Esophagus muscularis mucosa (tissue), 3 donors: ENCODE measurements around the gene SRD5A1.

ENCODE experiments used
- POLR2A ChIP-seq: fragments of 450-650 bp; IDR thresholded peaks from one replicate; pipeline ENCODE4 v1.6.1; 2017; ENCODE audit warnings: antibody characterized with exemption, moderate library complexity, mild to moderate bottlenecking, low read depth
- TF ChIP-seq, protein P1 (sequence below), 3 experiments: fragments of 200-600 bp in 2 of 3; fragments of 450-650 bp in 1 of 3; sonication (generic) in 2 of 3; IDR thresholded peaks; one replicate each; pipeline ENCODE4 v1.5.1; 2017 to 2019; ENCODE audit warnings: antibody characterized with exemption in 3 of 3, mild to moderate bottlenecking in 2 of 3, moderate library complexity in 1 of 3

DNA sequence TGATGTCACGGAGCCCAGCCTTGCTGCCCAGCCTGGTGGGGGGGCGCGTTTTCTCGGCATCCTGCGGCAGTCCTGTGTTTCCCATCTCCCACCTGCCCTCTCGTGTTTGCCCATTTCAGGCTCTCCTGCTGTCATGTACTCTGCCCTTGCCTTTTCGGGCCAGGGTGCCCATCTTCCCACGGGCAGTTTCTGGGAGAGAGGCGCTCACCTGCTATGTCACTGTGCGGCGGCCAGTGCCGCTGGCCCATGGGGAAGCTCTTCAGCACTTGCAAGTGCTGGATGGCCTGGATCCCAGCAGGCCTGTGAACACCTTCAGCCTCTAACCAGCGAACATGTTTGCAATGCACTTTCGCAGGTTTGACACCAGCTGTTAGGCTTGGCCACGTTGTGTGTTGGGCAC, 33.5 kb downstream of the SRD5A1 start:
- TF ChIP-seq, protein P1, sequence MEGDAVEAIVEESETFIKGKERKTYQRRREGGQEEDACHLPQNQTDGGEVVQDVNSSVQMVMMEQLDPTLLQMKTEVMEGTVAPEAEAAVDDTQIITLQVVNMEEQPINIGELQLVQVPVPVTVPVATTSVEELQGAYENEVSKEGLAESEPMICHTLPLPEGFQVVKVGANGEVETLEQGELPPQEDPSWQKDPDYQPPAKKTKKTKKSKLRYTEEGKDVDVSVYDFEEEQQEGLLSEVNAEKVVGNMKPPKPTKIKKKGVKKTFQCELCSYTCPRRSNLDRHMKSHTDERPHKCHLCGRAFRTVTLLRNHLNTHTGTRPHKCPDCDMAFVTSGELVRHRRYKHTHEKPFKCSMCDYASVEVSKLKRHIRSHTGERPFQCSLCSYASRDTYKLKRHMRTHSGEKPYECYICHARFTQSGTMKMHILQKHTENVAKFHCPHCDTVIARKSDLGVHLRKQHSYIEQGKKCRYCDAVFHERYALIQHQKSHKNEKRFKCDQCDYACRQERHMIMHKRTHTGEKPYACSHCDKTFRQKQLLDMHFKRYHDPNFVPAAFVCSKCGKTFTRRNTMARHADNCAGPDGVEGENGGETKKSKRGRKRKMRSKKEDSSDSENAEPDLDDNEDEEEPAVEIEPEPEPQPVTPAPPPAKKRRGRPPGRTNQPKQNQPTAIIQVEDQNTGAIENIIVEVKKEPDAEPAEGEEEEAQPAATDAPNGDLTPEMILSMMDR (IDR thresholded peaks at IDR 0.05) = no peak
- TF ChIP-seq POLR2A = no peak
